GM12878 (cell line): ENCODE results near the gene PLET1. TPM values are rescaled to one million over a fixed set of nuclear protein-coding genes. Genes with fewer than 3 reads are reported as not detected.

Experiments used
- ATAC-seq: fragments of 200-7000 bp; cut with Tn5 transposase; 3 replicates; pipeline ENCODE4 v1.9.1; 2020; ENCODE audit warnings: mild to moderate bottlenecking, moderate library complexity
- BruUV-seq: library from RNA; stranded (reverse); fragments of 400-500 nt; replicated peaks from 2 replicates; lab custom pipeline; 2021; lab: Mats Ljungman, UMichigan
- CTCF ChIA-PET: fragments of 300-600 bp; sonication (Branson Sonifier 250); formaldehyde crosslinking; extraction: SDS; loops from one replicate; lab custom pipeline; 2021; ENCODE audit warnings: inconsistent platforms; lab: Yijun Ruan, JAX
- POLR2A ChIA-PET: fragments of 350-600 bp; formaldehyde crosslinking; extraction: SDS; loops from one replicate; lab custom pipeline; 2021; ENCODE audit warnings: inconsistent platforms; lab: Charles Lee
- RAD21 ChIA-PET: fragments of 300-600 bp; sonication (Branson Sonifier 250); formaldehyde crosslinking; loops from one replicate; lab custom pipeline; 2023; ENCODE audit warnings: antibody characterized with exemption; ENCODE audit not compliant: unreplicated experiment; lab: Charles Lee
- SMC1A ChIA-PET: fragments of 300-600 bp; sonication (Branson Sonifier 250); formaldehyde crosslinking; loops from one replicate; lab custom pipeline; 2023; ENCODE audit not compliant: unreplicated experiment, uncharacterized antibody; lab: Charles Lee
- DNase-seq: peaks from one replicate; pipeline ENCODE4 v3.0.0-alpha.2; 2011; ENCODE audit warnings: low read depth, low spot score
- FAIRE-seq: peaks from 3 replicates; lab custom pipeline; 2011; peaks lifted over from hg19 to GRCh38; lab: Jason Lieb, UNC
- H2AFZ ChIP-seq: 2 replicates; pipeline ENCODE4 v1.6.0; 2011; ENCODE audit warnings: low read depth, low read length, control low read depth; ENCODE audit not compliant: control insufficient read depth
- H3K27ac ChIP-seq: 2 replicates; pipeline ENCODE4 v1.5.1; 2011; ENCODE audit warnings: control low read depth; ENCODE audit not compliant: control insufficient read depth, insufficient read depth
- H3K27me3 ChIP-seq, 2 experiments: replicated peaks in 1 of 2; 2 replicates each; pipeline versions ENCODE4 v1.6.0 to v1.6.1; 2011; ENCODE audit warnings: low read length in 1 of 2; ENCODE audit not compliant: control insufficient read depth in 2 of 2, insufficient read depth in 2 of 2
- H3K36me3 ChIP-seq, 2 experiments: 2 replicates each; pipeline ENCODE4 v1.5.1; 2011; ENCODE audit warnings: low read length in 1 of 2; ENCODE audit not compliant: control insufficient read depth in 2 of 2, insufficient read depth in 2 of 2
- H3K4me1 ChIP-seq: 2 replicates; pipeline ENCODE4 v1.6.1; 2011; ENCODE audit warnings: mild to moderate bottlenecking, low read length, moderate library complexity, mixed read lengths; ENCODE audit not compliant: control insufficient read depth, insufficient read depth
- H3K4me2 ChIP-seq: 2 replicates; pipeline ENCODE4 v1.6.0; 2011; ENCODE audit warnings: control low read depth; ENCODE audit not compliant: control insufficient read depth, insufficient read depth
- H3K4me3 ChIP-seq: fragments of 200-600 bp; sonication (generic); 2 replicates; pipeline ENCODE4 v1.5.1; 2016
- H3K79me2 ChIP-seq: 2 replicates; pipeline ENCODE4 v1.6.0; 2011; ENCODE audit warnings: low read length; ENCODE audit not compliant: control insufficient read depth, insufficient read depth
- H3K9ac ChIP-seq: 2 replicates; pipeline ENCODE4 v1.8.0; 2011; ENCODE audit warnings: low read length, control low read depth, mixed read lengths; ENCODE audit not compliant: control insufficient read depth, insufficient read depth
- H3K9me3 ChIP-seq: replicated peaks from 3 replicates; pipeline ENCODE4 v1.5.1; 2011; ENCODE audit warnings: mild to moderate bottlenecking, low read length; ENCODE audit not compliant: control insufficient read depth, insufficient read depth
- H4K20me1 ChIP-seq: 2 replicates; pipeline ENCODE4 v1.6.0; 2011; ENCODE audit not compliant: control insufficient read depth, insufficient read depth
- ATF3 ChIP-seq: IDR thresholded peaks from 2 replicates; pipeline ENCODE4 v1.6.1; 2011; ENCODE audit warnings: low read depth, mild to moderate bottlenecking, low read length, moderate library complexity, borderline replicate concordance; ENCODE audit errors: extremely low read depth
- ATF7 ChIP-seq: fragments of 450-650 bp; IDR thresholded peaks from 2 replicates; pipeline ENCODE4 v1.6.1; 2016; ENCODE audit warnings: low read depth, mild to moderate bottlenecking
- CHD1 ChIP-seq: IDR thresholded peaks from 2 replicates; pipeline ENCODE4 v1.6.1; 2012; ENCODE audit warnings: low read depth, low read length, improper control_type of control experiment
- E2F8 ChIP-seq: fragments of 450-650 bp; IDR thresholded peaks from 2 replicates; pipeline ENCODE4 v1.6.1; 2018; ENCODE audit warnings: mild to moderate bottlenecking, low read depth, moderate library complexity; ENCODE audit not compliant: partially characterized antibody
- EED ChIP-seq: sonication (generic); IDR thresholded peaks from 2 replicates; pipeline ENCODE4 v1.6.1; 2016; ENCODE audit warnings: antibody characterized with exemption, low read depth
- HCFC1 ChIP-seq: fragments of 150-350 bp; IDR thresholded peaks from 2 replicates; pipeline ENCODE4 v1.6.1; 2014; ENCODE audit warnings: low read length
- KDM1A ChIP-seq: fragments of 200-600 bp; sonication (generic); IDR thresholded peaks from 2 replicates; pipeline ENCODE4 v1.6.1; 2016; ENCODE audit warnings: borderline replicate concordance
- MAX ChIP-seq: IDR thresholded peaks from 2 replicates; pipeline ENCODE4 v1.6.1; 2012; ENCODE audit warnings: low read depth, low read length, improper control_type of control experiment
- MXI1 ChIP-seq: fragments of 150-350 bp; IDR thresholded peaks from 2 replicates; pipeline ENCODE4 v1.6.1; 2011; ENCODE audit warnings: low read depth, mild to moderate bottlenecking, inconsistent platforms, low read length, improper control_type of control experiment
- NFYB ChIP-seq: IDR thresholded peaks from 2 replicates; pipeline ENCODE4 v1.6.1; 2011; ENCODE audit warnings: low read depth, mild to moderate bottlenecking, low read length, improper control_type of control experiment, moderate library complexity; ENCODE audit not compliant: insufficient read depth
- NRF1 ChIP-seq: conservative IDR thresholded peaks from 2 replicates; pipeline ENCODE4 v1.6.1; 2011; ENCODE audit warnings: mild to moderate bottlenecking, low read depth, low read length, improper control_type of control experiment
- TARDBP ChIP-seq: IDR thresholded peaks from 2 replicates; pipeline ENCODE4 v1.6.1; 2016; ENCODE audit warnings: borderline replicate concordance
- TCF3 ChIP-seq: IDR thresholded peaks from 2 replicates; pipeline ENCODE4 v1.6.1; 2012; ENCODE audit warnings: low read depth, mild to moderate bottlenecking, low read length, borderline replicate concordance; ENCODE audit not compliant: insufficient read depth
- ZBTB4 ChIP-seq: fragments of 450-650 bp; formaldehyde crosslinking; IDR thresholded peaks from 2 replicates; pipeline ENCODE4 v1.4.0; 2022; ENCODE audit warnings: mild to moderate bottlenecking, moderate library complexity
- ZNF274 ChIP-seq: IDR thresholded peaks from one replicate; pipeline ENCODE4 v1.8.0; 2011; ENCODE audit not compliant: insufficient read length, insufficient read depth
- ZNF384 ChIP-seq: IDR thresholded peaks from 2 replicates; pipeline ENCODE4 v1.6.1; 2012; ENCODE audit warnings: low read depth, mild to moderate bottlenecking, low read length, improper control_type of control experiment, borderline replicate concordance
- whole genome bisulfite sequencing: methylation state at CpG from one replicate; pipeline ENCODE4 v1.1.6; 2016; ENCODE audit warnings: low lambda C conversion rate; ENCODE audit not compliant: insufficient replicate concordance, insufficient coverage; ENCODE audit errors: missing lambda C conversion rate; 5-methylcytosine and 5-hydroxymethylcytosine counted together
- in situ Hi-C: fragments of 300-500 bp; cut with MboI; formaldehyde crosslinking; loops from 9 replicates; pipeline ENCODE4 v1.14.3; 2018; ENCODE audit warnings: mixed read lengths
- intact Hi-C: fragments of 100-400 bp; cut with micrococcal nuclease; formaldehyde crosslinking; loops from one replicate; pipeline ENCODE4 v1.14.2; 2022; ENCODE audit not compliant: unreplicated experiment
- polyA plus RNA-seq, 11 experiments: library from polyadenylated mRNA; depleted of rRNA in 4 of 11; unstranded in 6 of 11; stranded (reverse) in 5 of 11; fragments of >200 nt; fragmentation: Nextera tagmentation in 4 of 11; fragmentation: Illumina TruSeq in 1 of 11; extraction: Ambion mirVana in 4 of 11; extraction: Trizol in 1 of 11; gene quantifications; 1 replicate in 1 of 11; 2 replicates in 10 of 11; pipeline versions ENCODE4 v1.2.1 to v1.2.3, GENCODE V29; 2011 to 2016; ENCODE audit warnings: inconsistent platforms in 2 of 11, missing spikeins in 2 of 11, low read depth in 1 of 11
- total RNA-seq, 4 experiments: library from RNA; depleted of rRNA in 3 of 4; stranded (reverse); fragments of >200 nt in 3 of 4; fragmentation: Illumina TruSeq in 1 of 4; extraction: Trizol in 1 of 4; gene quantifications; 2 replicates each; pipeline versions ENCODE4 v1.2.1 to v1.2.3, GENCODE V29; 2013 to 2021

Gene PLET1
- total and polyA plus RNA-seq, 10 of the 15 experiments (the other 5 are each of a cell fraction or from before 2014, with no cell fraction given), result not detected

GRCh38 chr11:112216561-112217105 lies 44.0 kb downstream of the PLET1 start:
- FAIRE-seq (no peak), ATAC-seq (no peak), DNase-seq (no peak)
- CTCF ChIA-PET, result interaction anchor here (0.6 to 16.3 kb wide), 3 partner anchors 57 to 371 kb away, joined by 3 to 314 read pairs (median 5); no protein-coding TSS in a partner anchor
- no peaks in the 10 kb centered on the region for H3K27me3 ChIP-seq
- H3K9me3 ChIP-seq, result no peaks in the 10 kb centered on the region
- H3K36me3 ChIP-seq, result no peaks in the 10 kb centered on the region
- RAD21 ChIA-PET, result interaction anchor here (3.8 kb wide), 1 partner anchor 63 kb away, joined by 15 read pairs; no protein-coding TSS in a partner anchor
- in situ Hi-C loops, result no loop called here
- H3K4me3 ChIP-seq, result no peak overlapping the region
- SMC1A ChIA-PET, result interaction anchor here (13.1 kb wide), 1 partner anchor 63 kb away, joined by 161 read pairs; no protein-coding TSS in a partner anchor
- H3K4me1 ChIP-seq, result no peaks in the 10 kb centered on the region
- WGBS, result 93% methylated on average over 1 of the region's 1 CpG
- no TSS peak for BruUV-seq
- H2AFZ ChIP-seq, result no peak overlapping the region
- no peak overlapping the region for H3K4me2 ChIP-seq
- POLR2A ChIA-PET, result no interaction called here
- no peaks in the 10 kb centered on the region for H4K20me1 ChIP-seq
- H3K27ac ChIP-seq, result no peak overlapping the region
- intact Hi-C loops, result loop anchor here (5.0 to 10.0 kb wide), 4 partner anchors 236 to 1318 kb away; no protein-coding TSS in a partner anchor
- no peak overlapping the region for H3K9ac ChIP-seq
- no peaks in the 10 kb centered on the region for H3K79me2 ChIP-seq
- TF ChIP-seq TARDBP, result no peak
- no peak for TF ChIP-seq HCFC1
- no peak for TF ChIP-seq ZNF274
- TF ChIP-seq ZBTB4 (CRISPR knock-in tag), result no peak
- TF ChIP-seq NRF1, result no peak
- no peak for TF ChIP-seq NFYB
- no peak for TF ChIP-seq TCF3
- no peak for TF ChIP-seq E2F8
- TF ChIP-seq ATF3, result no peak
- TF ChIP-seq CHD1, result no peak
- TF ChIP-seq ZNF384, result no peak
- no peak for TF ChIP-seq EED
- no peak for TF ChIP-seq MXI1
- TF ChIP-seq ATF7, result no peak
- no peak for TF ChIP-seq MAX
- TF ChIP-seq KDM1A, result no peak
